KG1 (cell line): ENCODE results near the gene CHL1.

Experiments
- DNase-seq: peaks from one replicate; lab custom pipeline; 2025; lab: John Stamatoyannopoulos, UW

CHL1 gene

DNA sequence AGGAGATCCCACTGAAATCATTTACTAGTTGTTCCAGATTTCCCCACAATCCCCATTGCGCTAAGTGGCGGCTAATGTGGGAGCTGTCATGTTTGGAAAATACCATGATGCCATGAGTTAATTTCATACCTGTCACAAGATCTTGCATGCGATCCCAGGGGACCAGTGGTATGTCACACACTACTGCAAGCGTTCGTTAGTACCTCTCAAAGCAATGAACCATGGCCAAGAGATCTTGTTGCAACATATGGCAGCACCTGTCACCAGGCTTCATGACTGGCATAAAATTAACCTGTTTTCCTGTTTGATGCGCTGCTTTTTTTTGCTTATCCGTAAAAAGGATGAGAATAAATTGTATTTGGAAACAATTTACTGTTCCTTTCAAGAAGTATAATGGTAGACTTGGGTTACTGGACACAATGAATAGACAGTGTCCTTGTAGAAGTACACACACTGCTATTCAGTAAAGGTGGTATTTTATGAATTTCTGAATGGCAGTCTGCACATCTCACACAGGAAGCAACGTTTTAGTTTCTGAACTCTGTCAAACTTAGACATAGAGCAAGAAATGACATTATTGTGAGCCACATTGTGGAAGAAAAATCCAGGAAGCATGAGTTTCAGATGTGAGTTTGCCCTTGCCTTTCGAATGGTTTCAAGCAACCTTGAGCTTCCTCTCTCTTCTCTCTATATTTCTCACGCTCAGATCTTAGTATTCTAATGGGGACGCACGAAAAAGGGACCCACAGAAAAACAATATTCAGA is 81.9 kb downstream of the CHL1 start:
- DNase-seq, result no peak

DNA sequence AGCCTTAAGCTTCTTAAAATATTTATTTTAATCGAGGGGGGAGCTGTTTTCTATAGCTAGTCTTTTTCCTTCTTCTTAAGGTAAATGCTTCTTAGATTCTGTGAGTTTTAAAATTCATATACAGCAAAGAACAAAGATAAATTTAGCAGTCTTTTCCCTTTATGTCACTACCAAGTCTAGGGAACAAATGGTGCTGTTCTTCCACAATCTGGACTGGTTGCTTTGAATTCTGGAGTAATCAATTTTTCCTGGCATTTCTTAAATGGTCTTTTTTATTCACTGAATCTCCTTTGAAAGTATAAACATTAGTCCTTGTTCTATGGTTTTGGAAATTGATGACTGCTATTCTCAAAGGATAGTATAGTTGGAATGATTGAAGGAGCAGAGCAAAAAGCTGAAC is 82.8 kb downstream of the CHL1 start:
- no peak for DNase-seq

DNA sequence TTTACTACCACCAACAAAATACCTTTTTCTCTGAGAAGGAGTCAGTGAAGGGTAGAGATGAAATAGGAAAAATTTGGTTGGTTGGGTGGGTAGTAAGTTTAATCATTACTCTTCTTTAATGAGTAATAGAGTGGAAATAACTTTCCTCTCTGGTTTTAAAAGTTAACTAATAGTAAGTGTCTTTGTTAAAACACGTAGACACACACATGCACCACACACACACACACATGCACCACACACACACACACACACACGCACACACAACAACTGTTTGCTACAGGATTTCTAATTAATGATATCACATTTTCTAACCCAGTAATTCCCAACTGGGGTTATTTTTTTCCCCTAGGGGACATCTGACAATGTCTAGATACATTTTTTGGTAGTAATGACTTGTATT is 84.1 kb downstream of the CHL1 start:
- no peak for DNase-seq

DNA sequence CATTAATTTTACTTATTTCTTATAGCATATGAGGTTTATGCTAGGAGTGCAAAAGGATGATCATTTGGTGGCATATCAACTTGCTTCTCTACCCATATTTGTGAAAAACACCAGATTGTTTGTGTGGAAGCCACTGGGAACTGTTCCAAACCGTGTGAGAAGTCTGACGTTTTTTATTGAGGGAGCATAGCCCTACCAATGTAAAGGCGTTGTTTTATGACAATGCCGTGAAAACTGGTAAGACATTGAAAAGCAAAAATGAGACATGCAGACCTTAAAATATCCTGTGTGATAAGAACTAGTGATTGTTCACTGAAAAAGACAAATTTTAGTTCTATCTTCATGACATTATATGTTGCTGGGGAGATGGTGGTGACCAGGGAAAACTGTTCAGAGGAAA is 87.8 kb downstream of the CHL1 start:
- DNase-seq, result no peak

DNA sequence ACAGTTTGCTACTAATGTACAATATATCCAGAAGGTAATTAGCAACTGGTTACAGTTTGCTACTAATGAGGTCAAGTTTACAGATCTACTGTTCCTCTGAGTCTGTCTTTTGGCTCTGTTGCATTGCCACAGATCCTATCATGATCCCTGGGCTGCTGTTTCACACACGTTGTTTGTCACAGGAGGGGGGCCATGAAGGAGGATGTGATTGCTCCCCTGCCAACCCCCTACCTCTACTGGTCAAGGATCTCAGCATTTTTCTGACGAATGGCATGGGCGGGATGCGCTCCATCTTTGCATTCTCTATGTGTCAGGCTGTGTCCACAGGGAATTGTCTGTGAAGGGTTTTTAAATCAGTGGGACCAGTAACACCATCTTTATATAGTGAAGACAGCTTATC is 91.9 kb downstream of the CHL1 start:
- DNase-seq, result no peak

DNA sequence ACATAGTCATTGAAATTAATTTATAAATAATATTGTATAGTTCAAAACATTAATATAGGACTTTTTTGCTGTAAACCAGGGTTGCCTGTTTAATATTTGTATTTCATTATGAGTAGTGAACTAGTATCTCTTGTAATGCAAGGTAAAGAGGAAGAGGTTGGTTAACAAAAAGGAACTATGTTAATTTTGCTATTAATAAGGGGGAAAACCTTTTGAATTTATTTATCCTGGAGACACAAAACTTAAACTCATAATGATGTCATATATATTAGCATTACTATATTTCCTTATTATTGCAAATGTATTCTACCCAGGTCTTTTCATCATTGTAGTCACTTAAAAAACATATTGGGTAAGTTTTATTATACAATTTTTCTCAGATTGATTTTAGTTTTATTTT is 94.5 kb downstream of the CHL1 start:
- DNase-seq, result no peak

DNA sequence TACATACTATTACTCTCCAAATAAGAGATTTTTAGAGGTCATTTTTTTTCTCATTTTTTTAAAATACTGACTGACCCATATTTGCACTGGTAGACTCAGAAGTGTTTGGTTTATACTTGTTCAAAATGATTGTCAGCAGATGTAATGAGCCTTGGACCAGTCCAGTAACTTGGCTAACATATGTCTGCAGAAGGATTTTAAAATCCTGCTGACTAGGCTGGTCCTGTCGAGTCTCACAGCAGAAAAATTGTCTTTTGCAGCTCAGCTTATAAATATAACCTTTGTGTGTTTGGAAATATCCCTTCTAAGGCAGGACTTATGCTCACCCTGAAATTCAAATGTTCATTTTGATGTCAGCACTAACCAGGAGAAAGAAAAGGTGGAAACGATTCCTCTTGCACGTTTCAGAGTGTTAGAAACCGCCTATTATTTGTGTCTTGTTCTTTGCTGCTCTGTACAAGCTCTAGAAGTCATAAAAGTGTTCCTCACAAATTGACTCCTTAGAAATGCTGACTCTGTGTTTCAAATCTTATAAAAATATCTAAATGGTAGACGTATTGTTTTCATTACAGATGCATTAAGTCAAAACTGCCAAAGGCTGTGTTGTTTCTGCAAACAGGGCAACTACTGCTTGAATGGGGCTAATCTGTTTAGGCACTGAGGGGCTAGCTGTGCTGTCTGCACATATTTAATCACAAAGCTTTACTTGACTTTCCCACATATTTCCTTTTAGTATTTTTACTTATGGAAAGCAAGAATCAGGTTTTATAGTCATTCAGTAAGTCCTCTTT is 95.3 kb downstream of the CHL1 start:
- DNase-seq, result no peak

DNA sequence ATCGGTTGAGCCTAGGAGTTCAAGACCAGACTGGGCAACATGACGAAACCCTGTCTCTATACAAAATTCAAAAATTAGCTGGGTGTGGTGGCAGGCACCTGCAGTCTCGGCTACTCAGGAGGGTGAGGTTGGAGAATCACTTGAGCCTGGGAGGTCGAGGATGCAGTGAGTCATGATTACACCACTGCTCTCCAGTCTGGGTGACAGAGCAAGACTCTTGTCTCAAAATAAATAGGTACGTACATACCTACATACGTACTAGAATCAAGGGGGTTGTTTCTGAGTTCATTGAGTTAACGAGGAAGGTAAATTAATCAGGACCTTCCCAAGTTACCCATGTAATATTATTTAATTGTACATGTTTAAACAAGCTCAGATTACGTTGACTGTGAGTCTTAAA is 97.5 kb downstream of the CHL1 start:
- no peak for DNase-seq

DNA sequence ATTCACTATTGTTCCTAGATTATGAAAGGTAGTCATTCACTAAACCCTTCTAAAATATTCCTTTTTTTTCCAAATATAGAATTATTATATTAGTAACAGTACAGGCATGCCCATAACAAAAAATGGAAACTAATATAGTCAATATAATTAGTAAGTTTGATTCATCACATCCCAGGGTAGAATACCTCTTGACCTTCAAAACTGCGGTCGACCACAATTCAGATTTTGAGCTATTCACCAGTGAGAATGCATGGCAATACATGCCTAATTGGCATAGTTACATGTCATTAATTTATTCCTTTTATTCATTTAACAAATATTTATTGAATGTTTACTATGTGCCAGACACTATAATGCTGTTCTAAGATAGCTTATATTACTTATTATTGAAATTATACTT is 98.0 kb downstream of the CHL1 start:
- no peak for DNase-seq

DNA sequence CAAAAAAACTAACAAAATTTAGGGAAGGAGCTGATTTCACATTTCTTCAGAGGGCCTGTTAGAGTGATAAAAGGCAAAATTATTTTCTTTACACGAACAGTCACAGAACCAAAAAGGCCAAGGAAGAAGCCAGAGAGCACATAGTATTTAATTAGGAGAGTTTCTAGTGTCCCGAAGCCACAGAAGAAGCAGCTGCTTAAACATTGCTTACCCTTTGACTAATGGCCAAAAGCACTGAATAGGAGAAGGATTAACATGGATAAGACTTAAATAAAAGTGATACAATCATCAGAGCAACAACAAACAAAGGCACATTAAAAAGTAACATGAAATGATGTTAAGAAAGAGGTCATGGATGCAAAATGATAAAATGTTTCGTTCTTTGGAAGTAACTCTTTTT is 98.6 kb downstream of the CHL1 start:
- DNase-seq, result no peak

DNA sequence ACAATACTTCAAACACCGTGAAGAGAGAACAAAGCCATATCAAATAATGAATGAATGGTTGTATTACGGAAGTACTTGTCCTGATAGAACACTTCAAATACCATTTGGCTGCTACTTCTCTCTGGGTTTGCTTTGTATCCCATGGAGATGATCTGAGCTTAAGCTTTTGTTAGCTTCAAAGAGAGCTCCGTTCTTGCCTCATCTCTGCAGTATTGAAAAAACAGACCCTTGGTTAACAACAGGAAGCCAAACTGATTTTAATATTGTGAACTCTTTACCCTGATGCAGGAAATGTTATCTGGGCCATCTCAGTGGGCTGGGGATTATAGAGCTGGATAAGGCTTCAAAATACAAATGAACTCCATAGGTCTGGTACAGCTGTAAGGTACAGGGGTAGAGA is 101.0 kb downstream of the CHL1 start:
- no peak for DNase-seq

DNA sequence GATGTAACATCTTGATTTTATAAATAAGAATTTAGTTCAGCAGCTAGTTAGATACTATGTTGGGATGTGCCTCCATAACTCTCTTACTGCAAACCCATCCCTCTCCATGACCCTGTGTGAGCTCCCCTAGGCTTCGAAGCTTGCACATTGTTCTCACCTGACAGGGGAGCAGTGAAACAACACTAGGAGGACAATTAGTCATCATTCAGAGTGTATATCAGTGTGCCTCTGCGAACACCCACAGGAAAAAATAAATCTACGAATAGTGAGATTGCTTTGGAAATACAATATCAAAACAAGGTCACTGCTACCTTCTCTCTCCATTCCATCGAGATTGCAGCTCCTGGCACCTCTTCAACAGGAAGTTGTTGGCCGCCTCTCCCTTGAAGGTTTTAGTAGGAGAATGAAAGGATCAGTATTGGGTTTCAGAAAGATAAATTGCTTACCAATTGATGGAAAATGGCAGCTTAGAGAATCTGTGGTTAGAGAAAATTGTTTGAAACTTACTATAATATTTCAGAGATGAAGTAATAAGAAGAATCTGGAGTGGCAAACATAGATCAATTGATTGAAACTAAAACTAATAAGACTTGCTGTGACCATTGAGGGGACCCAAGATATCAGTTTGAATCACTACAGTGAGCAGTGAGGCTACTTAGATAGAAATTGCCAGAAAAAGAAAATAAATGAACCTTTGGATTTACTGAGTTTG is 103.2 kb downstream of the CHL1 start:
- no peak for DNase-seq

DNA sequence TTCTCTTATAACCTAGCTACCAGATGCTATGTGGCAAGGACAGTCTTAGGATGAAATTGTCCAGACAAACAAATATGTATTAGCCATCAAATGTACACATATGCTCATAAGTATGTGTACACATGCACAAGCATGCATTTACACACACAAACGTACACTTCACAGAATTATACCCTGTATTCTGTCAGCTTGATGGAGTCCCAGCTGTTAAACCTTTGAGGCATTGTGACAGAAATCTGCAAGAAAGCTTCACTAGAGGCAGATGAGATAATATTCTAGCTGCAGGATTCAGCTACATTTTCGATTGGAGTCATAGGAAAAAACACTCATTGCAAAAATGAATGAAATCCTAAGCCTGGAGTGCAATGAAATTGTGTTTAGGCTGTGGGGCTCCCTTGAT is 110.6 kb downstream of the CHL1 start:
- DNase-seq, result no peak

DNA sequence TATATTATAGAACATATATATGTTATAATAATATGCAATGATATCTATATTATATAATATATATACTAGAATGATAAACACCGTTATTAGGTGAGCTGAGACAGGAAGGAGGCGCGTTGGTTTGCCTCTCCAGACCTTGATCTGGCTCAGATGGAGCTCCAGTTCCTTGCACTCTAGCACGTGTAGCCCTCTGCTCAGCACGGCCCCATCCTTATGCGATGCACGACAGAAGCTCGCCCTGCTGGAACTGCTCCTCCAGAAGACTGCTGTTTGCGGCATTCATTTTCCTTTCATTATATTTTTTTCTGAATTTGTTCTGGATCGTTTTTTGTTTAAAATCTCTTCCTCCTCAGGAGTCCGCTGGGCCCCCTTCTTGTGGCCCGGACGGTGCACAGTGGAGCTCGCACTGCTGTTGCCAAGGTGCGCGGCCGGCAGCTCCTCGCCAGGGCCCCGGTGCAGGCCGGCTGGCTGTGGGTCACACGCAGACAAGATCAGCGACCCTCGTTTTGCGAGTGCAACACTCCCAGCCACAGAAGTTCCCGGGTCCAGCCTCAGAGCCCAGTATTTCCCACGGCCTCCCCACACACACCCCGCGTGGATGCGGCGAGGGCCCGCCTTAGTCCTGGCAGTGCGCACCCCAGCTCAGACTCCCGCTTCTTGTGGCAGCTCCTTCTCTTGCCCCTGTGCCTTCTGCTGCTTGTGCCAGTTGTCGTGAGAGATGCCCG is 112.2 kb downstream of the CHL1 start:
- DNase-seq, result no peak

DNA sequence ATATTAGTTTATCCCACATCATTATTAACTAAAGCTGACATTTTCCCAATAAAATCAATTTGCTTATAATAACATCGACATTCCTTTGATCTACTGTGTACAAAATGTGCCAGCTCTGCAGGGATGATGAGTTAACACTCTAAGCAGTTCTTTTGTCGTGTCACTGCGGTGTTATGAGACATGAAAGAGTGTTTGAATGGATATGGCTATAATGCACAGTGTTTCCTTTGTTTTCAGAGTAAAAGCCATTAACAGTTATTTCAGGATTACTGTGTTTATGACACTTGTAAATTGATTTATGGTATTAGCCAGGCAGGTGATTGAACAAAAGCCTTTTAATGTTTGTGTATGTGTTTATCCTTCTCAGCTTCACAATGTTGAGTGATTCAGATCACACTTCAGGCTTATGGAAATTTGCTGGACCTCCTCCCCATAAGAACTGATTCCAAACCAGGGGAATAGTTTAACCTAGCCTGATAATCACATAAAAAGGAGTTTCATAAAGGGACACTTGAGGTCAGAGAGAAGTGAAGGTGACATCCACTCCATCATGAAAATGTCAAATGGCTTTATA is 115.7 kb downstream of the CHL1 start:
- DNase-seq, result no peak

DNA sequence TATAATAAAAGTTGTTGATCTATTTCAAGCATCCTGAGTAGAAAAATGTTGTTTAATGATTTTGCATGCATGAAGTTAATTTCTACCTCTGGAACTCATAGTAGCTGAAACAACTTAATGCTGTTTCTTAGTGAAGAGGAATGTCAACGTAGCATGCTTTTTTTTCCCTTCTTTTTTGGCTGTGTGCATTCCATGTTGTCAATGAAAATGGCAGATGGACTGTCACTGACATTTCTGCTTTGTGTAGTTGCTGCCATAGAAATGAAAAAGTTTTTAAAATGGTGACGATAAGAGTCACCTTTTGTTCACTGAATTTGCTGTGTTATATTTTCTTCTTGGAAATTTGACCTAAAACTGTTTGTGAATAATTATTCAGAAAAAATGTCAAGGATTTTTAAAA is 116.3 kb downstream of the CHL1 start:
- no peak for DNase-seq

DNA sequence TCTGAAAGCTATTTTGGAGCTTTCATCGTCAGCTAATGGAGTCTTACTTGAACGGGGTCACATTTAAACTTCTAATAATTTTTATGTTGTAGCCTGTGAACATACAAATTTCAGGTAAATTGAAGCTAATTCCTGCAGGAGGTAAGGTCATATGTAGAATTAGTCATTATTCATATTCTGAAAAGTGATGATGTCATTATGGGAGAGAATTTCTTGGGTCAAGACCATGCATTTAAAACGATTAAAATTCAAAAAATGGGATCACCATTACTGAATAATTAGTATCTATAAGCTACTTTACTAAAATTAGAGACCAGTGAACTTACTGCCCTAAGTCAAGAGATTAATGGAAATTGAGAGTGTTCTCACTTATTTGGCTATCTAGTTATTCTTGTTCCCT is 120.4 kb downstream of the CHL1 start:
- DNase-seq, result no peak

DNA sequence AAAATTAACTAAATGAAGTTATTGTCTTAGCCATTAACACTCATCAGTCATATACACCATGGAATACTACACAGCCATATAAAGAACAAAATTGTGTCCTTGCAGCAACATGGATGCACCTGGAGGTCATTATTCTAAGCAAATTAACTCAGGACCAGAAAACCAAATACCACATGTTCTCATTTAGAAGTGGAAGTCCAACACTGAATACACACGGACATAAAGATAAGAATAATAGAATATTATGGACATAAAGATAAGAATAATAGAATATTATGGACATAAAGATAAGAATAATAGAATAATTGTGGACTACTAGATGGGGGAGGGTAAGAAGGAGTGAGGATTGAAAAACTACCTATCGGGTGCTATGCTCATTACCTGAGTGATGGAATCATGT is 122.3 kb downstream of the CHL1 start:
- no peak for DNase-seq

DNA sequence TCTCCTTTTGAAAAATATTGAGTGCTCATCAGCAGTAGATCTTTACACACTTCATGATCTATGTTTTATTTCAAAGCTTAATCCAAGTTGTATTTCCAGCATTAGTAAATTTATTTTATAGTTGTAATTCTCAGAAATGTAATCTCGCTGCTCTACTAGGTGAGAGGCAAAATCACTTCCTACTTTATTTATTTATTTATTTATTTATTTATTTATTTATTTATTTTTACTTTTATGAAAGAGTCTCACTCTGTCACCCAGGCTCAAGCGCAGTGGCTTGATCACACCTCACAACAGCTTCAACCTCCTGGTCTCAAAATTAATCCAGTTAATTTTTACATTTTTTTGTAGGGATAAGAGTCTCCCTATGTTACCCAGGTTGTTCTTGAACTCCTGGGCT is 127.9 kb downstream of the CHL1 start:
- no peak for DNase-seq

DNA sequence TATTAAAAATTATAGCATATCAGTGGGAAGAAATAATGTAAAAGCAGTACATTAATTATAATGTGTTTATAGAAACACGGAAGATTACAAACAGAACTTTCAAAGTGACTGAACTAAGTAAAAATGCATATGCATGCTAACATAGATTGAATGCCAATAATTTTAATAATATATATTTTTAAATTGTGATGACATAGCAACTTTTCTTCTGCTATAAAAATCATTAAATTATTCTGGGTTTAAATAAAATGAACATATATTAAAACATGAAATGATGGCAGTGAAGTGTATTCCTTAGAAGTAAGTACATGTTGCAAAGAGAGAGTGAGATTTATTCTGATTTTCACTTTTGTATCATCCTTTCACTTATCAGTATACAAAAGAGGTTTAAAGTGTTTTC is 128.9 kb downstream of the CHL1 start:
- DNase-seq, result no peak

DNA sequence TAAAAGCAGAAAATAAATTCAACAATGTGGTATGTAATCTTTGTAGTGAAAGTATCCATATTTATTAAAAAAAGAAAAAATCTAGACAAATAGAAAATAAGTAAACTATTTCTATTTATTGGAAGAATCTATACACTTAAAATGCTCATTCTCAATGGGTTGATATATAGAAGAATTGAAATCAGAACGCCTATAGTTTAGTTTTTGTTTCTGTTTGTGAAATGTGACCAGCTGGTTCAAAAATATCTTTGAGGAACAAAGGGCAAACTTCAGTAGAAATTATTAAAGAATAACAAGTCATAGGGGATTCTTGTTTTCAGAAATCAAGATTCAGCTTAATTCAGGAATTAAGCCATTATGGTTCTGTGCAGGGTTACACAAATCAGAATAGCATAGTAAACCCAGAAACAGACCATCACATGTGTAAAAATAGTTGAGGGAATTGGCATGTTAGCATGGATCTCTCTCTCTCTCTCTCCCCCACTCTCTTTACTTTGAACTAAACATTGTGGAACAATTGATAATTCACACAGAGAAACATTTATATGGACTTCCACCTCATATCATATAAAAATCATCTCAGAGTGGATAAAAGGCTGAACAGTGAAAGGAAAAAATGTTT is 134.0 kb downstream of the CHL1 start:
- DNase-seq, result no peak

DNA sequence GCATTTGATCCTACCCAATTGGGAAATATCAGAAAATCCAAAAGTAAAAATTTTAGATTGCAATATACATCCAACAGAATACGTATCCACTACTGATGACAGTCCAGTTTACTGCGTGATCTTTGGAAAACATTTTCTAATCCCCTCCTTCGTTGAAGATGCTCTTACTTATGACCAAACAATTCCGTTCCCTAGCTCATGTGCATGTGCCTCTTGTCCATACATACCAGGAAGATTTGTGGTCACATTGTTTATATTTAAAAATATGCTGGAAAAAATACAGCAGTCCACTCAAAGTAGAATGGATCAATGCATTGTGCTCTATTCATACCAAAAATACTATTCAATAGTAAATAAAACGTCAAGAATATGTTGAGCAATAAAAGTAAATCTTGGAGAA is 135.3 kb downstream of the CHL1 start:
- no peak for DNase-seq
